HG03575 (cell line): ENCODE data around the gene GCKR.

ENCODE experiments used
- ATAC-seq: cut with Tn5 transposase; IDR thresholded peaks from one replicate; pipeline ENCODE4 v1.9.1; 2021; ENCODE audit not compliant: unreplicated experiment, insufficient number of reproducible peaks, low FRiP score; ENCODE audit errors: extremely low read depth

The GCKR gene

GRCh38 chr2:27496357-27497287, at the start of gene GCKR:
Gene GCKR, plus strand, starts transcription at chr2:27496839. Its CDS starts 66 bp downstream, at chr2:27496905.
- ATAC-seq, result no peak

- ATAC-seq, result no peak
Observed at GRCh38 chr2:27448381-27448780, 48.3 kb upstream of the GCKR start.

GRCh38 chr2:27451095-27451494, 45.5 kb upstream of the GCKR start:
- ATAC-seq, result no peak

GRCh38 chr2:27453968-27454367, 42.7 kb upstream of the GCKR start:
- ATAC-seq, result no peak

GRCh38 chr2:27461118-27461517, 35.5 kb upstream of the GCKR start:
- ATAC-seq, result no peak

- ATAC-seq, result no peak
Observed at GRCh38 chr2:27464443-27464842, 32.2 kb upstream of the GCKR start.

- no peak for ATAC-seq
Observed at GRCh38 chr2:27471961-27472360, 24.7 kb upstream of the GCKR start.

- no peak for ATAC-seq
Observed at GRCh38 chr2:27485496-27485895, 11.1 kb upstream of the GCKR start.

- ATAC-seq, result no peak
Observed at GRCh38 chr2:27489118-27489497, 7.5 kb upstream of the GCKR start.

GRCh38 chr2:27489498-27490397, 6.9 kb upstream of the GCKR start, which contains the start of gene IFT172:
Gene IFT172, minus strand, starts transcription at chr2:27489743. Its CDS starts 90 bp downstream, at chr2:27489653.
- ATAC-seq, result peak; percentile 78

GRCh38 chr2:27492557-27492956, 4.1 kb upstream of the GCKR start:
- ATAC-seq, result no peak

- ATAC-seq, result no peak
Observed at GRCh38 chr2:27493948-27494283, 2.7 kb upstream of the GCKR start.

GRCh38 chr2:27494284-27494943, 2.2 kb upstream of the GCKR start:
- no peak for ATAC-seq

GRCh38 chr2:27494944-27495554, 1.6 kb upstream of the GCKR start, which contains the start of gene FNDC4:
Gene FNDC4, minus strand, starts transcription at chr2:27495200. Its CDS starts 521 bp downstream, at chr2:27494679.
- ATAC-seq, result no peak

- no peak for ATAC-seq
Observed at GRCh38 chr2:27495840-27496356, 741 bp upstream of the GCKR start.

GRCh38 chr2:27497288-27497627, 619 bp downstream of the GCKR start:
- no peak for ATAC-seq

- ATAC-seq, result no peak
Observed at GRCh38 chr2:27498975-27499374, 2.3 kb downstream of the GCKR start.

GRCh38 chr2:27501042-27501441, 4.4 kb downstream of the GCKR start:
- no peak for ATAC-seq

- no peak for ATAC-seq
Observed at GRCh38 chr2:27502142-27502541, 5.5 kb downstream of the GCKR start.
